ENCODE results near the gene PAXX.

GRCh38 chr9:136983656-136984314 is 8.4 kb upstream of the PAXX start:
- TF ChIP-seq CTCF (IDR thresholded peaks at IDR 0.05) = no peak
- no peak for TF ChIP-seq CREB1 (CRISPR knock-in tag; IDR thresholded peaks at IDR 0.05)
- TF ChIP-seq, protein P1, sequence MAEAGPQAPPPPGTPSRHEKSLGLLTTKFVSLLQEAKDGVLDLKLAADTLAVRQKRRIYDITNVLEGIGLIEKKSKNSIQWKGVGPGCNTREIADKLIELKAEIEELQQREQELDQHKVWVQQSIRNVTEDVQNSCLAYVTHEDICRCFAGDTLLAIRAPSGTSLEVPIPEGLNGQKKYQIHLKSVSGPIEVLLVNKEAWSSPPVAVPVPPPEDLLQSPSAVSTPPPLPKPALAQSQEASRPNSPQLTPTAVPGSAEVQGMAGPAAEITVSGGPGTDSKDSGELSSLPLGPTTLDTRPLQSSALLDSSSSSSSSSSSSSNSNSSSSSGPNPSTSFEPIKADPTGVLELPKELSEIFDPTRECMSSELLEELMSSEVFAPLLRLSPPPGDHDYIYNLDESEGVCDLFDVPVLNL (CRISPR knock-in tag; IDR thresholded peaks at IDR 0.05; ENCODE audit: borderline replicate concordance, low read depth) = no peak
- TF ChIP-seq, protein P2, sequence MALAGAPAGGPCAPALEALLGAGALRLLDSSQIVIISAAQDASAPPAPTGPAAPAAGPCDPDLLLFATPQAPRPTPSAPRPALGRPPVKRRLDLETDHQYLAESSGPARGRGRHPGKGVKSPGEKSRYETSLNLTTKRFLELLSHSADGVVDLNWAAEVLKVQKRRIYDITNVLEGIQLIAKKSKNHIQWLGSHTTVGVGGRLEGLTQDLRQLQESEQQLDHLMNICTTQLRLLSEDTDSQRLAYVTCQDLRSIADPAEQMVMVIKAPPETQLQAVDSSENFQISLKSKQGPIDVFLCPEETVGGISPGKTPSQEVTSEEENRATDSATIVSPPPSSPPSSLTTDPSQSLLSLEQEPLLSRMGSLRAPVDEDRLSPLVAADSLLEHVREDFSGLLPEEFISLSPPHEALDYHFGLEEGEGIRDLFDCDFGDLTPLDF (CRISPR knock-in tag; IDR thresholded peaks at IDR 0.05) = no peak
- TF ChIP-seq USF2 (CRISPR knock-in tag; IDR thresholded peaks at IDR 0.05) = no peak

Measured in WTC11 (cell line).